Measurements from ENCODE around the gene C19orf67.

C19orf67 gene

GRCh38 chr19:14088634-14089411 is 3.2 kb upstream of the C19orf67 start:
- in situ Hi-C loops (cut with MboI; ENCODE audit: low sequenced_read_pairs) = no loop called here

- in situ Hi-C loops (cut with MboI; ENCODE audit: low sequenced_read_pairs) = no loop called here
Measured at GRCh38 chr19:14086098-14086497, 515 bp upstream of the C19orf67 start.

GRCh38 chr19:14082675-14082960 is 3.0 kb downstream of the C19orf67 start:
- in situ Hi-C loops (cut with MboI; ENCODE audit: low sequenced_read_pairs) = no loop called here

GRCh38 chr19:14081797-14082674 is 3.5 kb downstream of the C19orf67 start:
- in situ Hi-C loops (cut with MboI; ENCODE audit: low sequenced_read_pairs) = no loop called here

GRCh38 chr19:14080887-14081796 is 4.4 kb downstream of the C19orf67 start:
- in situ Hi-C loops (cut with MboI; ENCODE audit: low sequenced_read_pairs) = no loop called here

GRCh38 chr19:14078411-14078810 is 7.2 kb downstream of the C19orf67 start:
- in situ Hi-C loops (cut with MboI; ENCODE audit: low sequenced_read_pairs) = no loop called here

- in situ Hi-C loops (cut with MboI; ENCODE audit: low sequenced_read_pairs) = no loop called here
Measured at GRCh38 chr19:14073925-14074838, 11.4 kb downstream of the C19orf67 start.

- in situ Hi-C loops (cut with MboI; ENCODE audit: low sequenced_read_pairs) = no loop called here
Measured at GRCh38 chr19:14073261-14073924, 12.2 kb downstream of the C19orf67 start.

- in situ Hi-C loops (cut with MboI; ENCODE audit: low sequenced_read_pairs) = no loop called here
Measured at GRCh38 chr19:14072535-14073260, 12.9 kb downstream of the C19orf67 start, which contains the start of gene MISP3. Gene MISP3, plus strand, starts transcription at chr19:14072786. Its CDS starts 524 bp downstream, at chr19:14073310.

GRCh38 chr19:14070268-14071050 is 15.1 kb downstream of the C19orf67 start:
- in situ Hi-C loops (cut with MboI; ENCODE audit: low sequenced_read_pairs) = no loop called here

GRCh38 chr19:14066134-14066533 is 19.4 kb downstream of the C19orf67 start:
- in situ Hi-C loops (cut with MboI; ENCODE audit: low sequenced_read_pairs) = no loop called here

GRCh38 chr19:14063105-14063504 is 22.5 kb downstream of the C19orf67 start:
- in situ Hi-C loops (cut with MboI; ENCODE audit: low sequenced_read_pairs) = no loop called here

- in situ Hi-C loops (cut with MboI; ENCODE audit: low sequenced_read_pairs) = no loop called here
Measured at GRCh38 chr19:14062558-14062855, 23.1 kb downstream of the C19orf67 start.

- in situ Hi-C loops (cut with MboI; ENCODE audit: low sequenced_read_pairs) = no loop called here
Measured at GRCh38 chr19:14061751-14062557, 23.6 kb downstream of the C19orf67 start, which contains the start of gene PALM3. Gene PALM3, minus strand, starts transcription at chr19:14062076. Its CDS starts 96 bp downstream, at chr19:14061980.

- in situ Hi-C loops (cut with MboI; ENCODE audit: low sequenced_read_pairs) = no loop called here
Measured at GRCh38 chr19:14061081-14061749, 24.4 kb downstream of the C19orf67 start.

GRCh38 chr19:14059652-14060155 is 25.9 kb downstream of the C19orf67 start:
- in situ Hi-C loops (cut with MboI; ENCODE audit: low sequenced_read_pairs) = no loop called here

GRCh38 chr19:14059093-14059480 is 26.5 kb downstream of the C19orf67 start:
- in situ Hi-C loops (cut with MboI; ENCODE audit: low sequenced_read_pairs) = no loop called here
